Pulmonary artery endothelial cell (primary cell): Measurements from ENCODE around the gene SLC25A41. TPM values are rescaled to one million over a fixed set of nuclear protein-coding genes. Genes with fewer than 3 reads are reported as not detected.

ENCODE experiments used
- DNase-seq: peaks from one replicate; pipeline ENCODE4 v3.0.0-alpha.2; 2011; ENCODE audit warnings: low read depth, low spot score
- total RNA-seq: library from RNA; depleted of rRNA; stranded (reverse); fragments of >200 nt; gene quantifications from 2 replicates; pipeline ENCODE4 v1.2.3, GENCODE V29; 2014

SLC25A41 gene
- total RNA-seq: 0.07 TPM in 1 of 2 replicates, not detected in the other

DNA sequence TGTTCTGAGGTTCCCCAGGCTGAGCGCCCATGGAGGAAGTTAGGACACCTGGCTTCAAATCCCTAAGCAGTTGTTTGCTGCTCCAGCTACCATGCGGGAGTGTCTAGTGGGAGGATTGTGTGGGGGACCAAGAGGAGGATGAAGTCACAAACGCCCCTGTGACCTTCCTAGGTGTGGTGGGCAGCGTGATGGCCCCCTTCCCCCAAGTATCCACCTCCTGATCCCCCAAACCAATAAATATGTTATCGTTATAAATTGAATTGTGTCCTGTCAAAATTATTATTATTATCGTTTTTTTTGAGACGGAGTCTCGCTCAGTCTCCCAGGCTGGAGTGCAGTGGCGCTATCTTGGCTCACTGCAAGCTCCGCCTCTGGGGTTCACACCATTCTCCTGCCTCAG, at the start of gene SLC25A41:
TSS of gene SLC25A41 (minus strand) at position 101 of the 400 bp plus-strand sequence. CDS start at position 31, 70 bp downstream.
- no peak for DNase-seq

- no peak for DNase-seq
These were observed 49.7 kb upstream of the SLC25A41 start for GRCh38 chr19:6483235-6483634.

DNA sequence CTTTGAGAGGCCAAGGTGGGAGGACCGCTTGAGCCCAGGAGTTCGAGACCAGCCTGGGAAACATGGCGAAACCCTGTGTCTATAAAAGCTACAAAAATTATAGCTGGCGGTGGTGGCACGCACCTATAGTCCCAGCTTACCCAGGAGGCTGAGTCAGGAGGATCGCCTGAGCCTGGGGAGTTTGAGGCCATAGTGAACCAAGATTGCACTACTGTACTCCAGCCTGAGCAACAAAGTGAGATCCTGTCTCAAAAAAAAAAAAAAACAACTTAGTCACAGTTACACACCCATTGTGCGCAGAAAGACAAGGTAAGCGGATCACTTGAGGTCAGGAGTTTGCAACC, 48.8 kb upstream of the SLC25A41 start:
- DNase-seq: no peak

DNA sequence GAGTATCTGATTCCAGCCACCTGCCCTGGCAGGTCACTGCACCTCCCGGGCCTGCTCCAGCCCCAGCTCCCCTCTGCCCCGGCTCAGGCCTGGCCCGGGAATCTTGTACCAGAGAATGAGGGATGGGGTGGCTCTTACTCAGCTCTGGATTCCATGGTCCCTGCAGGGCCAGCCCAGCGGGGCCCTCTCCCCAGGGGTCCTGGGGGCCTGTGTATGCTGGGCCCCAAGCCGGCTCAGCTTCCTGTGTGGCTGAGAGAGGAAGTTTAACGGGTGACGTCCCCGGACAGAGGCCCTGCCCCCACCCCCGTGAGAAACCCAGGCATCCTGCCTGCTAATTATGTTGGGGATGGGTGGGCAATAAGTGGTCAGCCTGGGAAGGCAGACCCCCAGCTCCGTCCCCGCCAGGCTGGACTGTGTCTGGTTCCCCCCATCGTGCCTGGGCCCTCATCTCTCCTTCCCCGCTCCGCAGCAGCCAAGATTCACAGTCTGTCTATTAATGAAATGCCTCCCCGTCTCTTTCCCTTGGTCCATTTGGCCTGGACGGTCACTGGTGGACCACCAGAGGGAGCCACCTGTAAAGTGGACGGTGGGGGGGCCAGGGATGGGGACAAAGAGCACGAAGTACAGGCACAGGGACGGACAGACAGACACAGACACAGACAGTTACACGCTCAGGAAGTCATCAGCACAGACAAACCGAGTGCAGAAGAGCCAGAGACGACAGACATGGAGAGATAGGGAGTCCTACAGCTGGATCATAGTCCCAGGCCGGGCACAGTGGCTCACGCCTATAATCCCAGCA, 48.2 kb upstream of the SLC25A41 start, which contains the start of gene DENND1C:
TSS of gene DENND1C (minus strand) at position 247 of the 802 bp plus-strand sequence. CDS start at position 155, 92 bp downstream.
- DNase-seq: no peak

- no peak for DNase-seq
These were observed 47.4 kb upstream of the SLC25A41 start for GRCh38 chr19:6480848-6481415.

DNA sequence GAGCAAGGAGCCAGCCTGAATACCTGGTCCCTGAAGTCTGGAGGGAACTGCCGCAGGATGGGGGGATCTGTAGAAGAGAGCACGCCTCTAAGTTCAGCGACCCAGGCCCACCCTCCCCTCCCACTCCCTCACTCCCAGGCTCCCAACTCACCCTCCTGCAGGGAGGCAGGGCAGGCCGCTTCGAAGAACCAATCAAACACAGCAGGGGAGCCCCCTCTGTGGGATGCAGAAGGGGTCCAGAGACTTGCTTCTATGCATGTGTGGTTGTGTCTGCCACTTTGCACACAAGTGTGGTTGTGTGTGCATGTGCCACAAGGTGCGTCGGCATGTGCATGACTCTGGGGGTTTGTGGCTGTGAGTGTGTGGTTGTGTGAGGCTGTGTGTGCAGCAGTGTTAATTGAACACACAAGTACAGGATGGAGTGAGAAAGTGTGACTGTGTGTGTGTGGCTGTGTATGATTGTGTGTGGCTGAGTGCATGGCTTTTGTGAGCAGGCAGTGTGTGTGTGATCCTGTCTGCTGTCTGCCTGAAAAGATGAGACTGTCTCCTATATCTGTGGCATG, 46.4 kb upstream of the SLC25A41 start:
- no peak for DNase-seq

GRCh38 chr19:6478815-6479214, 45.3 kb upstream of the SLC25A41 start:
- no peak for DNase-seq

DNA sequence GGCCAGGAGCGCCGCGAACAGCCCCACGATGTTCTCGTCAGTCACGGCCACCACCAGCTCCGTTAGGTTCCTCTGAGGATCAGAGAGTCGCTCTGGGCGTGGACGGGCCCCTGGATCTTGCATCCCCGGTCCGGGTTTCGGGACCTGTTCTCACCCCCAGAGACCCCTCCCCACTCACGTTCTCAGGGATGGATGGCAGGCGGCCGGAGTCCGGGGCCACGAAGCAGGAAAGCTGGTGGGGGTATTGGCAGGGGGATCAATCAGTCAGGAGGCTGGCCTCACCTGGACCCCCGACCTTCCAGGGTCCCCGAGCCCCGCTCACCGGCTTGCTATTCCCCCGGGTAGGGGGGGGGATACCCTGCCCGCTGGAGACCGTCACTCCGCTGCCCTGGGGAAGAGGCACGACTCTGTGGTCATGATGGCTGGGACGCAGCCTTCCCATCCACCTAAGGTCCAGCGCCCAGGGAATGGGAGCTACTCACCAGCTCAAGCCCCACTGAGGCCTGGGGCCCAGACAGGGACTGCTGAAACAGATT, 43.4 kb upstream of the SLC25A41 start:
- DNase-seq: no peak

GRCh38 chr19:6476155-6476895, 42.8 kb upstream of the SLC25A41 start:
- no peak for DNase-seq

- DNase-seq: no peak
These were observed 42.0 kb upstream of the SLC25A41 start for GRCh38 chr19:6475321-6476108.

GRCh38 chr19:6473647-6474046, 40.1 kb upstream of the SLC25A41 start:
- no peak for DNase-seq

- no peak for DNase-seq
These were observed 39.1 kb upstream of the SLC25A41 start for GRCh38 chr19:6472713-6473112.

DNA sequence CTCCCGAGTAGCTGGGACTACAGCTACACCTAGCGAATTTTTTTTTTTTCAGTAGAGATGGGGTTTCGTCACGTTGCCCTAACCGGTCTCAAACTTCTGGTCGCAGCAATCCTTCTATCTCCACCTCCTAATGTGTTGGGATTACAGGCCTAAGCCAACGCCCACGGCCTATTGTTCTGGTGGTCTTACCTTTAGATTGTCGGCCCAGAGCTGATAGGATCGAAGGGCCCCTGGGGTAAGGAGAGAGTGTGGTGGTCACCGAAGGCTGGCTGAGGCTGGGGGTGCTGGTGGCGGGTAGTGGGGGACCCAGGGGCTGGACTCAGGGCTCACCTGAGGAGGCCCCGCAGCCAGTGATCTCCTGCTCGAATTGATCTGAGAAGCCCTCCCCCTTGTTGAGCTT, 37.5 kb upstream of the SLC25A41 start:
- no peak for DNase-seq

DNA sequence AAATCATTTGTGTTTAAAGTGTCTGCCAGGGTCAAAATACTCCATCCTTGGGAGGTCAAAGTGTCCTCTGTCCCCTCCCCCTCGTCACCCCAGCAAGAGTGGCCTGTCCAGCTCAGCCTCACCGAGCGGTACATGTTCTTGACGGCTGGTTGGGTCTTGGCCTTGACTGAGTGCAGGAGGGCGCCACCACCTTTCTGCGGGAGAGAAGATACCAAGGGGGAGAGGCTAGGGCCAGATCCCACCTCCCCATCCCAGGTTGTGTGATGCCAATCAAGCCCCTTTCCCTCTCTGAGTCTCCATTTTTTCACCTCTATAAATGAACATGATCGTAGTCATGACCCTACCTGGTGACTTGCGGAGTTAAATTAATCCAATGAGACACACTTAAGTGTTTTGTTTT, 36.6 kb upstream of the SLC25A41 start:
- no peak for DNase-seq

DNA sequence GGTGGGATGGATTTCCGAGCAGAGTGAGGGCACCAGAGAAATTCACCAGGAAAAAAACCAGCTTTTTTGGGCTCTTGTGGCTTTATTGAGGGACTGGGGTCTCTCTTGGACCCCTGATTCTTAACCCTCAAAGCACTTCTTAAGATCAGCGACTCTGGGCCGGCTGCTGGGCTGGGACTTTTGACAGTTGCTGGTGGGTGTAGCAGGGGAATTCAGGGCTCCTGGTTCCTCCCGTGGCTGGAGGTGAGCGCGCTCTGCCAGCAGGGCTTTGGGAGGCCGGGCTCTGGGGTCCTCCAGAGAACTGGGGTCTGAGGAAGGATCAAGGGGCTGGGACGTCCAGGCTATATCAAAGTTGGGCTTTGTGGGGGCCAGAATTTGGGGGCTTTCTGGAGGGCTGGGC, 33.8 kb upstream of the SLC25A41 start:
- DNase-seq: no peak

GRCh38 chr19:6466526-6467248, 33.1 kb upstream of the SLC25A41 start:
- no peak for DNase-seq

- no peak for DNase-seq
These were observed 32.1 kb upstream of the SLC25A41 start for GRCh38 chr19:6465663-6466062.

- DNase-seq: no peak
These were observed 31.4 kb upstream of the SLC25A41 start for GRCh38 chr19:6465006-6465405.

- no peak for DNase-seq
These were observed 30.7 kb upstream of the SLC25A41 start, which contains the start of gene CRB3 for GRCh38 chr19:6464070-6464873. Gene CRB3 (plus strand): TSS chr19:6464271. CDS start chr19:6464702, 431 bp downstream.
